ENCODE data around the gene TMBIM4. TPM values are rescaled to one million over a fixed set of nuclear protein-coding genes. Genes with fewer than 3 reads are reported as not detected.

The TMBIM4 gene
- total RNA-seq, 1 donor: 175 TPM

DNA sequence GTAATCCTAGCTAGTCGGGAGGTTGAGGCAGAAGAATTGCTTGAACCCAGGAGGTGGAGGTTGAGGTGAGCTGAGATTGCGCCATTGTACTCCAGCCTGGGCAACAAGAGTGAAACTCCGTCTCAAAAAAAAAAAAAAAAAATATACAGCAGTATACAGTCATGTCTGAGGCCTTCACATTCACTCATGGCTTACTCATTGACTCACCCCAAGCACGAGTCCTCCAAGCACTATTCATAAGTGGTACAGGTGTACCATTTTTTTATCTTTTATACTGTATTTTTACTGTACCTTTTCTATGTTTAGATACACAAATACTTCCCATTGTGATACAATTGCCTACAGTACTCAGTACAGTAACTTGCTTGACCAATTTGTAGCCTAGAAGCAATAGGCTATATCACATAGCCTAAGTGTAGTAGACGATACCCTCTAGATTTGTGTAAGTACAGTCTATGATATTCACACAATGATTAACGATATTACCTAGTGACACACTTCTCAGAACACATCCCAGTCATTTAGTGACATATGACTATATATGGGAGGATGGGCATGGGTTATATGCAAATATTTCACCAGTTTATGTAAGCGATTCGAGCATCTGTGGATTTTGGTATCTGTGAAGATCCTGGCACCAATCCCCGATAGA, 51.4 kb downstream of the TMBIM4 start:
- DNase-seq (ENCODE audit: low read depth): no peak
- TF ChIP-seq, protein P1, sequence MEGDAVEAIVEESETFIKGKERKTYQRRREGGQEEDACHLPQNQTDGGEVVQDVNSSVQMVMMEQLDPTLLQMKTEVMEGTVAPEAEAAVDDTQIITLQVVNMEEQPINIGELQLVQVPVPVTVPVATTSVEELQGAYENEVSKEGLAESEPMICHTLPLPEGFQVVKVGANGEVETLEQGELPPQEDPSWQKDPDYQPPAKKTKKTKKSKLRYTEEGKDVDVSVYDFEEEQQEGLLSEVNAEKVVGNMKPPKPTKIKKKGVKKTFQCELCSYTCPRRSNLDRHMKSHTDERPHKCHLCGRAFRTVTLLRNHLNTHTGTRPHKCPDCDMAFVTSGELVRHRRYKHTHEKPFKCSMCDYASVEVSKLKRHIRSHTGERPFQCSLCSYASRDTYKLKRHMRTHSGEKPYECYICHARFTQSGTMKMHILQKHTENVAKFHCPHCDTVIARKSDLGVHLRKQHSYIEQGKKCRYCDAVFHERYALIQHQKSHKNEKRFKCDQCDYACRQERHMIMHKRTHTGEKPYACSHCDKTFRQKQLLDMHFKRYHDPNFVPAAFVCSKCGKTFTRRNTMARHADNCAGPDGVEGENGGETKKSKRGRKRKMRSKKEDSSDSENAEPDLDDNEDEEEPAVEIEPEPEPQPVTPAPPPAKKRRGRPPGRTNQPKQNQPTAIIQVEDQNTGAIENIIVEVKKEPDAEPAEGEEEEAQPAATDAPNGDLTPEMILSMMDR (IDR thresholded peaks at IDR 0.05; ENCODE audit: insufficient read depth, low read depth, low read length): no peak
- no peak overlapping the region for H3K4me3 ChIP-seq (ENCODE audit: low read depth, low read length)

DNA sequence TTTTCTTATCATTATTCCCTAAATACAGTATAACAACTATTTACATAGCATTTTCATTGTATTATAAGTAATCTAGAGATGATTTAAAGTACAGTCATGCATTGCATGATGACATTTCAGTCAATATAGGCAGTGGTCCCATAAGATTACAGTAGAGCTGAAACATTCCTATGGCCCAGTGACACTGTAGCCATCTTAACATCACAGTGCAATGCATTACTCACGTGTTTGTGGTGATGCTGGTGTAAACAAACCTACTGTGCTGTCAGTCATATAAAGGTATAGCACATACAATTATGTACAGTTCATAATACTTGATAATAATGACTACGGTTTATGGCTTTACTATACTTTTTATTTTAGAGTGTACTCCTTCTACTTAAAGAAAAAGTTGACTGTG, 52.6 kb downstream of the TMBIM4 start:
- TF ChIP-seq, protein P1 (IDR thresholded peaks at IDR 0.05; ENCODE audit: insufficient read depth, low read depth, low read length): no peak

DNA sequence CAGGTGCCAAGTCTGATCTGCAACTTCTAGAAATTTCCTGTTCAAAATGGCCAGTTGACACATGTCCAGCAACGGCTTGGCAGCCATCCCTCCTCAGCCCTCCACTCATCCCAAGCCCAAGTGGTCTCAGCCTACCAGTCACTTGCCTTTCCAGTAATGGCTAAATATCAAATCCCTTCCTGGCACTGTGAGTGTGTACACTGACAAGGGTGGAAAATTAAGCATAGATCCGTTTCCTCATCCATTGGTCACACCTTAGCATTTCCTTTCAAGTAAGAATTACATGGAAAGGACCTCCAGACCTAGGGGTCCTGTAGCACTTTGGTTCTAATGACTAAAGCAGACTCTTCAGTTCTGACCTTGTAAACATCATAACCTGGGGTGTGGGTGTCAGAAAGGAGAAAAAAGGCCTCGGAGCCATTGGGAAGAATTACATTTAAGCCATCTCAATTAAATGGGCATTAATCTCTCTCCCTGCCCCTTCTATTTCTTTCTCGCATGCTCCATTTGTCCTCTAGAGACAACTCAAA, 54.7 kb downstream of the TMBIM4 start:
- TF ChIP-seq, protein P1 (IDR thresholded peaks at IDR 0.05; ENCODE audit: insufficient read depth, low read depth, low read length): no peak
- no peak overlapping the region for H3K4me3 ChIP-seq (ENCODE audit: low read depth, low read length)
- no peak for DNase-seq (ENCODE audit: low read depth)

More for the DNA sequence above, 52.6 kb downstream of the TMBIM4 start:
- H3K4me3 ChIP-seq (ENCODE audit: low read depth, low read length): no peak overlapping the region
- DNase-seq (ENCODE audit: low read depth): no peak

DNA sequence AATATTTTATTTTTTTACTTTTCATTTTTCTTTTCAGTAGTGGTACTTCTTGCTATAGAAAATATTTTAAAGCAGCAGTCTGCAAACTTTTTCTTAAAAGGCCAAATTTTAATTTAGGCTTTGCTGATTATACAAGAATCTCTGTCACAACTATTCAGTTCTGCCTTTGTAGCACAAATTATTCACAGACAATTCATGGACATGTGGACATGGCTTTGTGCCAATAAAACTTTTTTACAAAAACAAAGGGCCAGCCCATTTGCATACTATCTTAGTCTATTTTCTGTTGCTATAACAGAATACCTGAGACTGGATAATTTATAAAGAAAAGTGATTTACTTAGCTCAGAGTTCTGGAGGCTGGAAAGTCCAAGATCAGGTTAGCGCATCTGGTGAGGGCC, 56.3 kb downstream of the TMBIM4 start:
- H3K4me3 ChIP-seq (ENCODE audit: low read depth, low read length): no peak overlapping the region
- TF ChIP-seq, protein P1 (IDR thresholded peaks at IDR 0.05; ENCODE audit: insufficient read depth, low read depth, low read length): no peak
- DNase-seq (ENCODE audit: low read depth): no peak

DNA sequence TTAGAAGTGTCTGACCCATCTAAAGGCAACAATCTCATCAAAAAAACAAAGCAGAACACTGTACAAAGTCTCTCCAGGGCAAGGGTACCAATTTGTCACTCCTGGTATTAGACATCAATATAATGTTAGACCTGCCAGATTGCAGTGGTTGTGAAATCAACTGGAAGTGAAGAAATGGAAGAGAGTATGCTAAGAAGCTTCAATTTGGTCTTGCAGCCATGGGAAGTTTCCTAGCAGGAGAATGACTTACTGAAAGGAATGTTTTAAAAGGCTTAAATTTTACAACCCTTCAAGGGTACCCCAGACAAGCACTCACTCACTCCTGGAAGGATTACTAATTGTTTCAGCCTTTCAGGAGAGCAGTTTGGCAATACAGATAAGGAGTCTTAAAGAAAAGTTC, 58.2 kb downstream of the TMBIM4 start:
- H3K4me3 ChIP-seq (ENCODE audit: low read depth, low read length): no peak overlapping the region
- DNase-seq (ENCODE audit: low read depth): peak; percentile 70
- TF ChIP-seq, protein P1 (IDR thresholded peaks at IDR 0.05; ENCODE audit: insufficient read depth, low read depth, low read length): no peak

DNA sequence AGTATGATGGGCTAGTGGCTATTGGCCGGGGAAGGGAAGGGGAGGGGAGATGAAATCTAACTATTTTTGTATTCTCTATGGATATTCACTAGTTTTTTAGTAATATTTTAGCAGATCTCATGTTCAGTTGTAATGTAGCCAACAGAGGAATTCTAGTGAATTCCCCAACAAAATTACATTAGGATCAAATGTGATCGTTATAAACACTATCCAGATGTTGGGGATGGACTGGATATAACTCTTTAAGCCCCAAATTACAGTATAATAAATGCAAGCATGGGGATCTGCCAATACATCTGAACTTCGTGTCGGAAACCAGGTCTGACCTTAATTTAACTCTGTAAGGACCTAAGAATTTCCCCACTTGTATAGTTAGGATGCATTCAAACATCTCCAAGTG, 60.7 kb downstream of the TMBIM4 start:
- no peak for DNase-seq (ENCODE audit: low read depth)
- TF ChIP-seq, protein P1 (IDR thresholded peaks at IDR 0.05; ENCODE audit: insufficient read depth, low read depth, low read length): no peak
- H3K4me3 ChIP-seq (ENCODE audit: low read depth, low read length): no peak overlapping the region

DNA sequence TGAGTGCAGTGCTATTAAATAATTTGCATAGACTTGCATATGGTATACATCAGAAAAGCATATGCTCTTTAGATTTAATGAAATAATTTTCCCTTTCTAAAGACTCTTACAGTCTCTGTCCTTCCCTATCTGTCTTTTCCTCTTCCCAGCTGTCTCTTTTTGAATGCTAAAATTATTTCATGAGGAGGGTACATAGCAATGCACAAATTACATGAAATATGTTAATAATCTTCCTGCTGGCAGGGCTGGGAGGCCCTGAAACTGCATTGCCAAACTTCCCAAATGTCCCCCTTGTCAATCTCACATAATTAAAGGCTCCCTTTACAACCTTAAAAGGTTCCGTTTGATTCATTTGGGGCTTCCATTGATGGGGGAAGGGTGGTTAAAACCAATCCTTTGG, 61.4 kb downstream of the TMBIM4 start:
- DNase-seq (ENCODE audit: low read depth): no peak
- no peak overlapping the region for H3K4me3 ChIP-seq (ENCODE audit: low read depth, low read length)
- TF ChIP-seq, protein P1 (IDR thresholded peaks at IDR 0.05; ENCODE audit: insufficient read depth, low read depth, low read length): no peak
